HG03342 (cell line): ENCODE results near the gene CCDC18.

Source experiments
- ATAC-seq: cut with Tn5 transposase; IDR thresholded peaks from one replicate; pipeline ENCODE4 v1.9.1; 2021; ENCODE audit warnings: mild to moderate bottlenecking, moderate library complexity; ENCODE audit not compliant: unreplicated experiment

The CCDC18 gene

DNA sequence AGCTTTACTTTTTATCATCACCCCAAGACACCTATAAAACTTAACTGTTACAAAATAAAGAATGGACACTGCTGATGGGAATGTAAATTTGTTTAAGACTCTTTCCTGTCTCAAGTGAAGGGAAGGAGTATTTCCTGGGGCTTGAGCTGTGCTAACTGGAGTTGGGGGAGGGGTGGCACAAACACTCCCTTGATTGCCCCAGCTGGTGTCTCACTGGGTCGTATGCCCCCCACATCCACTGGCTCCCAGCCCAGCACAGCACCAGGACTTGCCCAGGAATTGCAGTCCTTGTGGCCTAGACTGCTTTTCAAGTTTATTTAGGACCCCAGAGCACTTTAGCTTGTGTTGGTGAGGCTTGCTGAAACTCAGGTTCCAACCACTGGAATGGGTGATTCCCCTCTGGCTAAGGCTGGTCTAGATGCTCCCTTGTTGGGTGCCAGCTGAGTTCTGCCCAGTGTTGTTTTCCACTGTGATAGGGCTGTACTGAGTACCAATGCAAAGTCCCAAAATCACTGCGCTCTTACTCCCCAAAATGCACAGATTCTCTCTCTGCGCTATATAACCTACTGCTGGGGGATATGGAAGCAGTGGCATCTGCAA lies 116.1 kb downstream of the CCDC18 start:
- no peak for ATAC-seq

DNA sequence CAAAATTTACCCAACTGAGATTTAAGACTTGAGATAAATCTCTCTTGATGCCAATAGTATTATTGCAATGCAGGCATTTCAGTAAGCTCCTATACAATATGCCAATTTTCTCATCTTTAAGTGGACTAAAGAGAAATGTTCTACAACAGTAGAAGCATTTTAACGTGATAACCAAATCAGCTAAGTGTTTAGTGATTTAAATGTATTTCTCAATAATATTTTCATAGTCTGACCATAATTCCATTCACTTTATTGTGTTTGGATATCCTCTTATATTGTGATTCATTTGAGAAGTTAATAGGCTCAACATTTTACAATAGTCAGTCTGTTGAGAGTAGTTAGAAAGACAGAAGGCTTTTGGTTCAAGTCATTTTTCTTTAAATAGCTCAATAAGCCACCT lies 120.6 kb downstream of the CCDC18 start:
- no peak for ATAC-seq

DNA sequence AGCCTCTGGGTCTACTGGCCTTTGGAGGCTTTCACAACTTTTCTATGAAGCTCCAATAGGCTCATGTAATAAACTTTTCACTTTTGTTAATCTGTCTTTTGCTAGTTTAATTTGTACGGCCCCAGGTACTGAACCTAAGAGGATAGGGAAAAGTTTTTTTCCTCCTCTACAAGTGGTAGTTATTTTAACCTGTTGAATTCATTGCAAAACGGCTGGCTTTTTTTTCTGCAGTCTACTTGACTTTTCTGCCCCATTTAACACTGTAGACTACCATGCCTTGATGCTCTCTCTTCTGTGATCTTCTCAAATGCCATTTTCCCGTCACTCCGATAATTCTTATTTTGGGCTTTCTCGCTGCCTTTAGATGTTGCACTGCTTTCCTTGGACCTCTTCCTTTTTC lies 121.6 kb downstream of the CCDC18 start:
- ATAC-seq, result no peak

DNA sequence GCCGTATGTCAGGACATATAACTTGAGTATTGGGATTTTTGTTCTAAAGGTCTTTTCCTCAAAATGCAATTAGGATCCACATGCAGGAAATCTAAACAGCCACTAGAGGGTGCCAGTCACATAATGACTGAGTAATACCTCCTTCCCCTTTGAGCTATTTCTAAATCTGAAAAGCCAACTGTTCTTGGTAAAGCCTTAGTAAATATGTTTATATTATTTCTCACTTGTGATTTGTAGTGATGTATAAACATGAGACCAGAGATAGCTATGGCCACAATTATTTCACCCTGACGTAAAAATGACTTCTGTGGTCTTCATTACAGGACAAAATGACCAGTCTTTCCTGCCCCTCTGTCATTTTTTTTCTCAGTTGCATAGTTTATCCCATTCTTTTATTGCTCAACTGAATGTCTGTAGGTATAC lies 124.2 kb downstream of the CCDC18 start:
- ATAC-seq, result peak; percentile 59

DNA sequence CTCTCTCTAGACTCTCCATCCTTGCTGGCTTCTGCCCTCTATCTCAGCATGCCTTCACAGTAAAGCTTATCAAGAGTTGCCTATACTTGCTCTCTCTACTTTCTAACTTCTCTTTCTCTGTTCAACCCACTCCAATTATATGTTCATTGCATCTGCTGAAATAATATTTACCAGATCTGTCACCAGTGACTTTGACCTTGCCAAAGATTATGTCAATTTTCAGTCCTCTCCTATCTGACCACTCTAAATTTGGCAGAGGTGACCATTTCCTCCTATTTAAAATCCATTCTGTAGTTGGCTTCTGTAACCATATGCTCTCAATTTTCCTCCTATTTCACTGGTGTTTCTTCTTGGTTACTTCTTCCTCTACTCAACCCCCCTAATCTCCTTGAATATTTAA lies 126.4 kb downstream of the CCDC18 start:
- no peak for ATAC-seq

DNA sequence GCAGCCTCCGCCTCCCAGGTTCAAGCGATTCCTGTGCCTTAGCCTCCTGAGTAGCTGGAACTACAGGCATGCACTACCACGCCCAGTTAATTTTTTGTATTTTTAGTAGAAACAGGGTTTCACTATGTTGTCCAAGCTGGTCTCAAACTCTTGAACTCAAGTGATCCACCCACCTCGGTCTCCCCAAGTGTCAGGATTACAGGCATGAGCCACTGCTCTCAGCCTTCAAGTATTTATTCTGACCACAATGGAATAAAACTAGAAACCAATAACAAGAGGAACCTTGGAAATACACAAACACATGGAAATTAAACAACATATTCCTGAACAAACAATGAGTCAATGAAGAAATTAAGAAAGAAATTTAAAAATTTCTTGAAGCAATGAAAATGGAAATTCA lies 132.5 kb downstream of the CCDC18 start:
- no peak for ATAC-seq

DNA sequence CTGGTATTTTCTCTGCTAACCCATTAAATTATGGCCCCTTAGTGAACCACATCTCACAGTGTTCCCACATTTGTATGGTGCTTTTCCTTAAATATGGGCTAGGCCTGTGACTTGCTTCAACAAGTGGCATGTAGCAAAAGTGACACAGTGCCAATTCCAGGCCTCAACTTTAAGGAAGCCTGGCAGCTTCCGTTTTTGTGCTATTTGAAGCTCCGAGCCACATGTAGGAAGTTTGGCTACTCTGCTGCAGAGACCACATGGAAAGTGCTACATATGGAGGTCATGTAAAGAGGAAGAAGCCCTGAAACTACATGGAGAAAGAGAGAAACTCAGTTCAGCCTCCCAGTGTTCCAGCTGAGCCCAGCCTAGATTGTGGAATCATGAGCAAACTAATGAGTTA lies 136.7 kb downstream of the CCDC18 start:
- ATAC-seq, result no peak

DNA sequence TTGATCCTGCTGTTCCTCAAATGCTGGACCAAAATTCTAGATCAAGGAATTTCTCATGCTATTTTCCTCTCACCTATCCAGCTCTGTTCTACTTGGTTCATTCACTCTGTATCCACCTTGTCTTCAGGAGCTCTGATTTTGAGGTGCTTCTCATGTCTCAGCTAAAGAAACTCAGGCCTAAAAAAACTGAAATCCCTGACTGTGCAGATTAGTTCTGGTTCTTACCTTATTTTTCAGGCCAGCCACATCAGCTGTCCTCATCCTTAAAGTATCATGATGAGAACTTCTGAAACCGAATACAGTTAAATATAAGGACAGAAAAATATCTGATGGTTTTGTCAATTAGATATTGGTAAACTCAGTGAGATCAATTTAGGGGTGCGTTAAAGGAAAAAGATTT lies 137.4 kb downstream of the CCDC18 start:
- ATAC-seq, result no peak

DNA sequence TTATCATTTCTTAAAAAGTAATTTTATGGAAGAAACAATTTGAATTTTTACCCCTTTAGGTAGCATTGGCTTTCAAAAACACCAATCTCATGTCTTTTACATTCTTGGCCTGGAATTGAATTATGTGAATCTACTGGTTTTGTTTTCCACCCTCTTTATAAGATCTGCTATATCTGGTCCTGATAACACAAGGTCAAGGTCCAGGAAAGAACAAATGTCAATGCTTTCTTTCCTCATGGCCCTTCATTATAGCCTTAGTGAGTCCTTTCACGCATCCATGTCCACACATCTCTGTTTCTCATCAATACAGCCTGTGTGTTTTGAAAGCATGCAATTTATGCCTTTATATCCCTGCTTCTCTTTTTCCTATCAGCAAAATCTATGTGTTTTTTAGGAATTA lies 141.2 kb downstream of the CCDC18 start:
- ATAC-seq, result no peak

DNA sequence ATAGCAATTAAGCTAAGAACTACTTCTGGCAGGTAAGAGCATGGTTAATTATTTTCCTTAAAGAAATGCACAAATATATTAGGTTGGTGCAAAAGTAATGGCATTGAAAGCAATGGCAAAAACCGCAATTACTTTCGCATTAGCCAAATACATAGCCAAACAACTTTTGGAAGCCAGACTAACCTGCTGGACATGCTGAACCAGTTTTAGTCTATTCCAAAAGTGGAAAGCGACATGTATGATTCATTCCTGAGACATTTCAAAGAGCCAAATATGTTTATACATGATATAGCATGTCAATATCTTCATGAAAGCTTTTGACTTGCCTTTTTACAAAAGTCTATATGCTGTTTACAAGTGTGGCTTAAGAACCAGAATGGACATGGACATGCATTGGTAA lies 141.8 kb downstream of the CCDC18 start:
- no peak for ATAC-seq

DNA sequence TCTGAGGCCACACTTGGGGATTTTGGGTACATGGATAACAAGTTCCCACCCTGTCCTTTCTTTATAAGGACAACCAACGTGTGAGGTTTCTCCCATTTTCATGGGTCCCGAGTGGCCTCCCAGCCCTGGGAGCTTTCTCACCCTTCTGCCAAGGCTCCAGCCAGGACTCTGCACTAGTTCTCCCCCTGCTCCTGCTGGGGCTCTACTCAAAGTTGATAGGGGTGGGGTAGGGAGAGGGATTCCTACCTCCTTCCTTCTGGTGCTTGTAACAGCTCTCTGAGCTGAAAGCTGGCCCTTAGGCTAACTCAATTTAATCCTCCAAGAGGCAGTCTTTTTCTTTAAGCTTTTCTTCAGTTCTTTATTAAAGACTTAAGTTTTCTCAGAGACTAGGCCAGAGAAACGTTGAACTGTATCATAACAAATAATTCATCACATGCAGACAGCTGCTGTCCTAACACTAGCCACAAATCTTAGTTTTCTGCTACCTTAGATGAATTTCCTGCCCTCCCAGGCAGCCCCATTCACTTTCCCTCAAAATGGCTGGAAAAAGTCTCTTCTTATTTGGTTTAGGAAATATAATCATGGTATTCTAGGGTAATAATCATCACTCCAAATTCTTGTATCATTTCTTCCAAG lies 142.8 kb downstream of the CCDC18 start:
- ATAC-seq, result no peak

DNA sequence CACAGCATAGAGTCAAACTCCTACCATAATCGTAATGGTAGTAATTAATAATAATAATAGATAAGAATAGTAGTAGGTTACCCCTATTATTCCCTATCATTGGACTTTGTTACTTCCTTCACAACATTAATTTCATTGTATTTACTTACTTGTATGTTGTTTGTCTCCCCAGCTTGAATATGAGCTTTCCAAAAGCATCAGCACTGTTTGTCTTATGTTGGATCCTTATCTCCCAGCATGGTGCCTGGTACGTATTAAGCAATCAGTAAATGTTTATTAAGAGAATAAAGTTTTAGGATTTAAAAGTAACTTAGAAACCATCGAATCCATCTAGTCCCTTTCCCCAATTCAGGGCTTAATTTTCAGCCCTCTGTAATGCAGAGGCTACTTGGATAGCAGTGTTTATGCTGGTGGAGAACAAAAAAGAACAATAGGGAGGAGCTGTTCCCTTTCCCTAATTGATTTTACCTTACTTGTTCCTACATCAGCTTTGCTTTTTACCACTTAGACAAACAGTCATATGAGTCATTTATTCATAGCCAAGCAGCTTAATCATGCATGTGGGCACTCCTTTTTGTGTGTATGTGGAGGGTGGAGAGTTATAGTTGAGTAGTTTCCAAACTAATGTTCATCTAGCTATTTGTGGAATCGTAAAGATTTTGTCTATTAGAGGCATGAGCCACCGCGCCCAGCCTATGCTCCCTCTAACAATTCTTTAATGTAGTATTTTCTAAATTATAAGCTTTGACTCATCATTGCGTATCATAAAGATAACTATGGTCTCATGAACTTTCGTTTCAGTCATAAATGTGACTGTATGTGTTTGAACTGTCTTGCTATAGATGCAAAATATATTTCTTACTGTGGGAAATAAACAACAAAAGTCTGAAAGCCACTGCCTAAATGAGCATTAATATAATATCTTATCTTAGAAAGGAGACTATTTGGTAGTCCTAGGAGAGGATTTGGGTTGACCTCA lies 144.3 kb downstream of the CCDC18 start:
- no peak for ATAC-seq
